MM.1S (cell line): ENCODE results near the gene GSTM1.

Experiments
- EZH2 ChIP-seq: fragments of 300-600 bp; sonication (generic); optimal IDR thresholded peaks from 2 replicates; pipeline ENCODE3; 2017; ENCODE audit warnings: low read depth, mild to moderate bottlenecking, antibody characterized with exemption, low read length, mixed read lengths
- EZH2phosphoT487 ChIP-seq: fragments of 300-600 bp; sonication (generic); IDR thresholded peaks from 2 replicates; pipeline ENCODE4 v1.6.1; 2018; ENCODE audit warnings: antibody characterized with exemption, low read length
- TF ChIP-seq, protein P1 (sequence below): fragments of 300-600 bp; sonication (generic); IDR thresholded peaks from 2 replicates; pipeline ENCODE4 v1.5.1; 2016; ENCODE audit warnings: antibody characterized with exemption, low read length, mixed read lengths

DNA sequence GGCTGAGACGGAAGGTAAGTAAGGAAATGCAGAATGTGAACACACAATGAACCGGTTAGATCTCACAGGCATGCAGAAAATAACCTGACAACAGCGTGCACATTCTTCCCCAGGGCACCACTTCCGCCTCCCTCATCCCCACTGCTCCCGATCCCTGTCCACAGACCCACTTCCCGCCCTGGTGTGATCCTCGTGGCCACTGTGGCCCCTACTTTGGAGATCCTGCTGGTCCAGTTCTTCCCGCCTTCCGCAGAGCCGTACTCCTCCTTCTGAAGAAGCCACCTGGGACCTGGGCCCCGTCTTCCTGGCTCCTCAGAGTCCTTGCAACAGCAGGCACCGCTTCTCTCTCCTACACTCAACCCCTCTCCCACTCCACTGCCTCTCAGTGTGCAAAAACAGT is 33.1 kb upstream of the GSTM1 start:
- TF ChIP-seq, protein P1, sequence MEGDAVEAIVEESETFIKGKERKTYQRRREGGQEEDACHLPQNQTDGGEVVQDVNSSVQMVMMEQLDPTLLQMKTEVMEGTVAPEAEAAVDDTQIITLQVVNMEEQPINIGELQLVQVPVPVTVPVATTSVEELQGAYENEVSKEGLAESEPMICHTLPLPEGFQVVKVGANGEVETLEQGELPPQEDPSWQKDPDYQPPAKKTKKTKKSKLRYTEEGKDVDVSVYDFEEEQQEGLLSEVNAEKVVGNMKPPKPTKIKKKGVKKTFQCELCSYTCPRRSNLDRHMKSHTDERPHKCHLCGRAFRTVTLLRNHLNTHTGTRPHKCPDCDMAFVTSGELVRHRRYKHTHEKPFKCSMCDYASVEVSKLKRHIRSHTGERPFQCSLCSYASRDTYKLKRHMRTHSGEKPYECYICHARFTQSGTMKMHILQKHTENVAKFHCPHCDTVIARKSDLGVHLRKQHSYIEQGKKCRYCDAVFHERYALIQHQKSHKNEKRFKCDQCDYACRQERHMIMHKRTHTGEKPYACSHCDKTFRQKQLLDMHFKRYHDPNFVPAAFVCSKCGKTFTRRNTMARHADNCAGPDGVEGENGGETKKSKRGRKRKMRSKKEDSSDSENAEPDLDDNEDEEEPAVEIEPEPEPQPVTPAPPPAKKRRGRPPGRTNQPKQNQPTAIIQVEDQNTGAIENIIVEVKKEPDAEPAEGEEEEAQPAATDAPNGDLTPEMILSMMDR = no peak
- no peak for TF ChIP-seq EZH2
- TF ChIP-seq EZH2phosphoT487 = no peak
